ENCODE measurements around the gene HOXC10.
A peak's percentile ranks its signal among the peaks of the same experiment; 100 is the strongest.

Gene HOXC10

DNA sequence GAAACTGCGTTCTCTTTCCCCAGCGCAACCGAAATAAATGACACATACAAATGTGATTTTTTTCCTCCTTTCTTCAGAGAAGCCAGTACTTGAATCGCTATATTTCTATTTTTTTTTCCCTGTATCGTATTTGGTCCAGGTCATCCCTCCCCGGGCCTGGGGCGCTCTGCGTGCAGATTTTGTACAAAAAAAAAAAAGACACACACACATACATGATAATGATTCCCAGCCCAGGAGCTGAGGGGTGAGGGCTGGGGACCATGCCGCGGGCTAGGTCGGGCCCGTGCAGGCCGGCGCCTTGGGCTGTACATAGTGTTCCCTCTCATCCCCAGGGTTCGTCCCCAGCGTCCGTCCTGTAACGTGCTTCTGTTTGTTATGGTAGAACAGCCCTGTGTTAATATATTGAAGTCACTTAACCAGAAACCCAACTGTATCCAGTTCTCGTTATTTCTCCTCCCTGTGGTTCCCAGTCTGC, 18.0 kb downstream of the HOXC10 start:
- Histone ChIP-seq H3K4me2 (ENCODE audit: low read length) (no peak overlapping the region), H3K4me1 (ENCODE audit: low read length) (peaks cover 23% of the 10 kb centered on the region), H3K27me3 (ENCODE audit: low read depth, low read length) (peaks cover 22% of the 10 kb centered on the region), H3K4me3 (ENCODE audit: low read length) (no peak overlapping the region), H4K20me1 (ENCODE audit: insufficient read depth, low read length) (no peaks in the 10 kb centered on the region), H2AFZ (ENCODE audit: low read depth, low read length) (no peak overlapping the region), H3K27ac (ENCODE audit: low read length) (no peak overlapping the region), H3K9ac (ENCODE audit: low read length) (no peak overlapping the region), H3K79me2 (ENCODE audit: low read length) (no peaks in the 10 kb centered on the region), H3K9me3 (ENCODE audit: insufficient read depth, low read length) (no peaks in the 10 kb centered on the region), H3K36me3 (replicated peaks; ENCODE audit: low read depth, low read length) (no peaks in the 10 kb centered on the region)
- TF ChIP-seq, protein P1, sequence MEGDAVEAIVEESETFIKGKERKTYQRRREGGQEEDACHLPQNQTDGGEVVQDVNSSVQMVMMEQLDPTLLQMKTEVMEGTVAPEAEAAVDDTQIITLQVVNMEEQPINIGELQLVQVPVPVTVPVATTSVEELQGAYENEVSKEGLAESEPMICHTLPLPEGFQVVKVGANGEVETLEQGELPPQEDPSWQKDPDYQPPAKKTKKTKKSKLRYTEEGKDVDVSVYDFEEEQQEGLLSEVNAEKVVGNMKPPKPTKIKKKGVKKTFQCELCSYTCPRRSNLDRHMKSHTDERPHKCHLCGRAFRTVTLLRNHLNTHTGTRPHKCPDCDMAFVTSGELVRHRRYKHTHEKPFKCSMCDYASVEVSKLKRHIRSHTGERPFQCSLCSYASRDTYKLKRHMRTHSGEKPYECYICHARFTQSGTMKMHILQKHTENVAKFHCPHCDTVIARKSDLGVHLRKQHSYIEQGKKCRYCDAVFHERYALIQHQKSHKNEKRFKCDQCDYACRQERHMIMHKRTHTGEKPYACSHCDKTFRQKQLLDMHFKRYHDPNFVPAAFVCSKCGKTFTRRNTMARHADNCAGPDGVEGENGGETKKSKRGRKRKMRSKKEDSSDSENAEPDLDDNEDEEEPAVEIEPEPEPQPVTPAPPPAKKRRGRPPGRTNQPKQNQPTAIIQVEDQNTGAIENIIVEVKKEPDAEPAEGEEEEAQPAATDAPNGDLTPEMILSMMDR (IDR thresholded peaks at IDR 0.05; ENCODE audit: low read depth, low read length), result no peak
- TF ChIP-seq EZH2phosphoT487 (IDR thresholded peaks at IDR 0.05; ENCODE audit: low read depth), result no peak

DNA sequence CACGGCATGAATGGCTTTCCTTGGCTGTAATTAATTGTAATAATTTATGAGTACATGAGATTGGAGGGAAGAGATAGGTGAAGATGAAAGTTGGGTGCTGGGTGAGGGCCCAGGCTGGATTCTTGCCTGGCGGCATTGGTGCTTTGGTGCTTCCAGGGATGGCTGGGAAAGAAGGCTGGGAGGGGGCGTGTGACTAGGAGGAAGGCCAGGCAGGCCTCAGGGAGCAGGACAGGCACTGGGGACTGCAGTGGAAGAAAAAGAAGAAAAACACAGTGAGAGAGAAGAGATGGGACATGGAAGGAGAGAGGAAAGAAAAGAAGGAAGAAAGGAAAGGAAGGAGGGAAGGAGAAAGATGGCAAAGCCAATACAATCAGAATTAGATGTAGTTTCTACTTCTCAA, 18.7 kb downstream of the HOXC10 start:
- Histone ChIP-seq H3K27me3 (ENCODE audit: low read depth, low read length) (peaks cover 27% of the 10 kb centered on the region), H3K79me2 (ENCODE audit: low read length) (no peaks in the 10 kb centered on the region), H3K27ac (ENCODE audit: low read length) (no peak overlapping the region), H3K9me3 (ENCODE audit: insufficient read depth, low read length) (no peaks in the 10 kb centered on the region), H3K9ac (ENCODE audit: low read length) (no peak overlapping the region), H3K4me3 (ENCODE audit: low read length) (no peak overlapping the region), H2AFZ (ENCODE audit: low read depth, low read length) (0 out of 2 replicates have a peak overlapping the region, but pooled peaks have one; percentile 1), H3K4me1 (ENCODE audit: low read length) (peaks cover 26% of the 10 kb centered on the region), H4K20me1 (ENCODE audit: insufficient read depth, low read length) (no peaks in the 10 kb centered on the region), H3K36me3 (replicated peaks; ENCODE audit: low read depth, low read length) (no peaks in the 10 kb centered on the region), H3K4me2 (ENCODE audit: low read length) (peak overlapping the region; percentile 13; the same call in 1 of the 2 replicates)
- TF ChIP-seq EZH2phosphoT487 (IDR thresholded peaks at IDR 0.05; ENCODE audit: low read depth), result no peak
- TF ChIP-seq, protein P1 (IDR thresholded peaks at IDR 0.05; ENCODE audit: low read depth, low read length), result no peak

DNA sequence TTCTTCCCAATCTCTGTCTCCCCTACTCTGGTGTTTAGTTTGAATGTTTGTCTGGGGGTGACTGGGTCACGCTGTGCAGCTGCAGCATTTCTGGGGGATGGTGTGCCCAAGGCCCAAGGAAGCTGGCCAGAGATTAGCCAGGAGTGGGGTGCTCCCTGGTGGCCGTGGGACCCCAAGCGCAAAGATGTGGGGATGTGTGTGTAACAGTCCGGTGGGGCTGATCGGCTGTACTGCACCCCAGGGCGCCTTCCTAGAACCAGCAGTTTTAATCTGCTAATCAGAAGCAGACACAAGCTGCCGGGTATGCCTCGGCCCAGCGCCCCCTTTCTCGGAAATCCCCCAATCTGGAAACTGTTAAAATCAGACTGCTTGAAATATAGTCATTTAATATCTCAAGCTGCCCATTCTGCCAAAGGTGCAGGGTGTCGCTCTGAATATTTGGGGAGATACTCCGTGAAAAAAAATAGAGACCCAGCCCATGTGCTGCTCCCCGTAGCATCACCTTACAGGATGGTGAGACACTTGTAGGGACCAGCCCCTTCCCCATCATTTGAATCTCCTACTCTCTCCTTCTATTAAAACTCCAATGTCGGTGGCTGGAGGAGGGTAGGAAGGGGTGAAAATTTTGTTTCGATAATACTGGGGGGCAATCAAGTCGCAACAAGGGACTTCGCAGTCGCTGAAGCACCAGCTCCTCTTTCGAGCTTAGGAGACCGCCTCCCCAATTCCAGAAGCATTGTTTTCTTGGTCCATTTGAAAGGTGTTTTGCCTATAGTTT, 19.3 kb downstream of the HOXC10 start:
- H4K20me1 ChIP-seq (ENCODE audit: insufficient read depth, low read length), result no peaks in the 10 kb centered on the region
- no peak overlapping the region for H3K9ac ChIP-seq (ENCODE audit: low read length)
- H3K27me3 ChIP-seq (ENCODE audit: low read depth, low read length), result peaks cover 27% of the 10 kb centered on the region
- no peak overlapping the region for H3K4me3 ChIP-seq (ENCODE audit: low read length)
- no peak overlapping the region for H3K27ac ChIP-seq (ENCODE audit: low read length)
- H3K4me1 ChIP-seq (ENCODE audit: low read length), result peaks cover 26% of the 10 kb centered on the region
- no peak for TF ChIP-seq EZH2phosphoT487 (IDR thresholded peaks at IDR 0.05; ENCODE audit: low read depth)
- TF ChIP-seq, protein P1 (IDR thresholded peaks at IDR 0.05; ENCODE audit: low read depth, low read length), result peak; percentile 54
- 0 out of 2 replicates have a peak overlapping the region, but pooled peaks have one; percentile 1 for H2AFZ ChIP-seq (ENCODE audit: low read depth, low read length)
- H3K9me3 ChIP-seq (ENCODE audit: insufficient read depth, low read length), result no peaks in the 10 kb centered on the region
- no peaks in the 10 kb centered on the region for H3K79me2 ChIP-seq (ENCODE audit: low read length)
- H3K36me3 ChIP-seq (replicated peaks; ENCODE audit: low read depth, low read length), result no peaks in the 10 kb centered on the region
- H3K4me2 ChIP-seq (ENCODE audit: low read length), result peak overlapping the region; percentile 13; the same call in 1 of the 2 replicates

DNA sequence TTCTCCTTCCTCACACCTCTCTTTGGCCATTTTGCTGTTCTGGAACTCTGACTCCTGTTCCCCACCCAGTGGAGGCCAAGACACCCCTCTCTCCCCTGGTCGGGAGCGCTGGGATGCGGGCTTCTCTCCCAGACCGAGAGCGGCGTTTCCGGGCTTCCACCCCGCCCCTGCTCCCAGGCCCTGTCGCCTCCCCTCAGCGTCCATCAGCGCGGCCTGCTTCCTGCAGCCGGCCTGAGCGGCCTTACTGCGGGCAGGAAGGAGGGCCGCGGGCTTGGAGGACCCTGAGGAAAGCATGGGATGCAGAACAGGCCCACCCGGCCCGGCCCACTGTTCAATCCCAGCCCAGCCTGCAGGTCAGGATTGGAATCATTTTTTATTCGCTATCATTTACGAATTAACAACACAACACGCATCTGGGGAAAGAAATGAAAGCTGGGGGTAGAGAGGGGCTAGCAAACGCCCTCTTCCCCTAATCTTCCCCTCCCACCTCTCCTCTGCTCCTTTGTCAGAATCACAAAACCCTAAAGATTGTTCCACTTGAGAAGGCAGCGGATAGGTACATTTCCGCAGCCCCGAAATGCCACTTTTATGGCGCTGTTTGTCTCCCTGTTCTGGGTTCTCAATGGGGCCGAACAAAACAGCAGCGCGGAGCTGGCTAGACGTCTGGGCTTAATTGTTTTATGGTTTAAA, 20.0 kb downstream of the HOXC10 start:
- Histone ChIP-seq H3K9me3 (ENCODE audit: insufficient read depth, low read length) (no peaks in the 10 kb centered on the region), H3K36me3 (replicated peaks; ENCODE audit: low read depth, low read length) (no peaks in the 10 kb centered on the region), H3K27me3 (ENCODE audit: low read depth, low read length) (peaks cover 35% of the 10 kb centered on the region), H3K27ac (ENCODE audit: low read length) (no peak overlapping the region), H3K4me3 (ENCODE audit: low read length) (no peak overlapping the region), H4K20me1 (ENCODE audit: insufficient read depth, low read length) (no peaks in the 10 kb centered on the region), H3K4me2 (ENCODE audit: low read length) (no peak overlapping the region), H2AFZ (ENCODE audit: low read depth, low read length) (no peak overlapping the region), H3K9ac (ENCODE audit: low read length) (no peak overlapping the region), H3K4me1 (ENCODE audit: low read length) (peaks cover 30% of the 10 kb centered on the region), H3K79me2 (ENCODE audit: low read length) (no peaks in the 10 kb centered on the region)
- no peak for TF ChIP-seq EZH2phosphoT487 (IDR thresholded peaks at IDR 0.05; ENCODE audit: low read depth)
- TF ChIP-seq, protein P1 (IDR thresholded peaks at IDR 0.05; ENCODE audit: low read depth, low read length), result no peak
